Right atrium auricular region (tissue), 2 donors: ENCODE measurements around the gene METTL26. TPM values are rescaled to one million over a fixed set of nuclear protein-coding genes. Genes with fewer than 3 reads are reported as not detected.
A peak's percentile ranks its signal among the peaks of the same experiment; 100 is the strongest.

Experiments used
- DNase-seq: peaks from one replicate; pipeline ENCODE4 v3.0.0-alpha.2; 2019; ENCODE audit warnings: low spot score
- H3K27ac ChIP-seq, 2 donors: fragments of 200-600 bp; sonication (generic); 1 replicate in 1 of 2; 2 replicates in 1 of 2; pipeline ENCODE4 v1.5.1; 2016 to 2019
- H3K27me3 ChIP-seq, 2 donors: fragments of 200-600 bp; sonication (generic); one replicate each; pipeline versions ENCODE4 v1.5.1 to v1.6.0; 2017 to 2019
- H3K36me3 ChIP-seq: fragments of 200-600 bp; sonication (generic); one replicate; pipeline ENCODE4 v1.5.1; 2016
- H3K4me1 ChIP-seq, 2 donors: fragments of 200-600 bp; sonication (generic); one replicate each; pipeline versions ENCODE4 v1.5.1 to v1.6.0; 2017 to 2019
- H3K4me3 ChIP-seq, 2 donors: fragments of 200-600 bp; sonication (generic); 1 replicate in 1 of 2; 2 replicates in 1 of 2; pipeline ENCODE4 v1.5.1; 2017 to 2019; ENCODE audit warnings: mild to moderate bottlenecking in 1 of 2, moderate library complexity in 1 of 2
- H3K9me3 ChIP-seq, 2 donors: fragments of 200-600 bp; sonication (generic); one replicate each; pipeline ENCODE4 v1.5.1; 2019
- total RNA-seq, 2 donors: library from RNA; depleted of rRNA; stranded (reverse); fragments of >200 nt; gene quantifications; one replicate each; pipeline ENCODE4 v1.1.0, GENCODE V29; 2016
- TF ChIP-seq, protein P1 (sequence below), 2 donors: fragments of 200-600 bp; sonication (generic); IDR thresholded peaks; one replicate each; pipeline ENCODE4 v1.5.1; 2019; ENCODE audit warnings: antibody characterized with exemption in 2 of 2

The METTL26 gene
- 100 to 1,000 TPM; 103 to 137 TPM for total RNA-seq

DNA sequence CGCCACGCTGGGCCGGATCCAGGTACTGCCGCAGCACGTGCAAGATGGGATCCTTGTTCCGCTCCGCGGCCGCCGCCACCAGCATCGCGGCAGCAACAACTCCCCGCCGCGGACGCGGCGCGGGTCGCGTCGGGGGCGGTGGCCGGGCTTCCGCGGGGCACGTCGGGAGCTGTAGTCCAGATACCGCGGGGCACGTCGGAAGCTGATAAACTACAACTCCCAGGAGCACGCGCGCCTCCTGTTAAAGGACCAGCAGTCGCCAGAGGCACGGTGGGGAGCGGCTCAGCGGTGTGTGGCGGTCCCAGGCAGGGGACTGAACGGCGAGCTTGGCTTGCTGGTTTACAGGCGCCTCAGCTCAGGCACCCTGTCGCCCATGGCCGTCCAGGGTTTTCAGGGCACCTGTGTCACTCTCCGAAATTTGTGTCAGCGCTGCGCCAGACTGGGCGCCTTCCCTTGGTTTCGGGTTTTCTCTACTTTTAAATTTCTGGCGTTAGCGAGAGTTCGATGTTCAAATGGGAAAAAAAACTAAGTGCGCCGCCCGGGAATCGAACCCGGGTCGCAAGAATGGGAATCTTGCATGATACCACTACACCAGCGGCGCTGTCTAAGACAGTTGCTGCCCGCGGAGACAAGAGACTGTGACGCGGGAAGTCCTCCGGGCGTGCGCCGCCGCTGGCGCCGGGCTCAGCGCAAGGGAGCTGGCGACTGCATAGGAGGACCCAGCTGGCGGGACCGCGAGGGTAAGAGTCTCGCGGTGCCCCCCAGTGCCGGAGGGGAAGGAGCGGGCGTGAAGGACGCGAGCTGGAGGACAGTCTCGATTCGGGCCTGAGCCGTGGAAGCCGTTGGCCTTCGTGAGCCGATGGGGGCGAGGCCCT lies at the start of gene METTL26:
Gene METTL26 (minus strand): TSS at position 100 of the 875 bp plus-strand sequence. CDS start 15 bp downstream, at position 85.
- peak within 1 kb of the TSS; percentile 99 for H3K27ac ChIP-seq

DNA sequence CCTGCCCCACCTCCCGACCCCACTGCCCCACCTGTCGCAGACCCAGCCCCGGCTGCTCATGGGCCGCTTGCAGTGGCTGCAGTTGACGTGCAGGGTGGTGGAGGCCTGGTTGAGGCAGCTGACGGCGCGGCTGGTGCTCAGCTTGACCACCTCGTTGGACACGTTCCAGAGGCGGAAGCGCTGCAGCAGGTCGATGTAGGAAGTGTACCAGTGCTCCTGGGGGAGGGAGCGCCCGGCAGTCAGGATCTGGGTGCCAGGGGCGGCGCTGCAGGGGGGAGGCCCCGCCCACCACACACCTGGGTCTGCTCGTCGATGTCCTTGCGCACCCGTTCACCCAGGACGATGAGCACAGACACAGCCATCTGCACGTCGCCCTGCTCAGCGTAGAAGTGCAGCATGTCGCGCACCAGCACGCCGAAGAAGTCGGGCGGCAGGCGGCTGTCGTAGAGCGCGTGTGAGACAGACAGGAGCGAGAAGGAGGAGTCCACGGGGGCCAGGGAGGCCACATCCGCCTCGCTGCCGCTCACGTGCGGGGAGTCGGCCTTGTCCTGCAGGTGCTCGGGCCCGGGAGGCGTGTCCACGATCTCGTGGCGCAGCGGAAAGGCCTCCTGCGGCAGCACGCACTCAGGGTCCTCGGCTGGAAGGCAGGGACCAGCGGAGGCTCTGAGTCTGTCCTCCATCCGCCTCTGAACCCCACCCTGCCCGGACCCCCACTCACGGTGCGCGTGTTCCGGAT lies 49.0 kb upstream of the METTL26 start:
- no peak for DNase-seq
- Histone ChIP-seq H3K4me3 (peak overlapping the region in 1 of 2 donors; percentile 67), H3K27ac (no peak overlapping the region), H3K9me3 (no peaks in the 10 kb centered on the region), H3K4me1 (peaks cover 0 to 65% of the 10 kb centered on the region in 2 donors), H3K36me3 (peaks cover 29% of the 10 kb centered on the region), H3K27me3 (no peaks in the 10 kb centered on the region)
- TF ChIP-seq, protein P1, sequence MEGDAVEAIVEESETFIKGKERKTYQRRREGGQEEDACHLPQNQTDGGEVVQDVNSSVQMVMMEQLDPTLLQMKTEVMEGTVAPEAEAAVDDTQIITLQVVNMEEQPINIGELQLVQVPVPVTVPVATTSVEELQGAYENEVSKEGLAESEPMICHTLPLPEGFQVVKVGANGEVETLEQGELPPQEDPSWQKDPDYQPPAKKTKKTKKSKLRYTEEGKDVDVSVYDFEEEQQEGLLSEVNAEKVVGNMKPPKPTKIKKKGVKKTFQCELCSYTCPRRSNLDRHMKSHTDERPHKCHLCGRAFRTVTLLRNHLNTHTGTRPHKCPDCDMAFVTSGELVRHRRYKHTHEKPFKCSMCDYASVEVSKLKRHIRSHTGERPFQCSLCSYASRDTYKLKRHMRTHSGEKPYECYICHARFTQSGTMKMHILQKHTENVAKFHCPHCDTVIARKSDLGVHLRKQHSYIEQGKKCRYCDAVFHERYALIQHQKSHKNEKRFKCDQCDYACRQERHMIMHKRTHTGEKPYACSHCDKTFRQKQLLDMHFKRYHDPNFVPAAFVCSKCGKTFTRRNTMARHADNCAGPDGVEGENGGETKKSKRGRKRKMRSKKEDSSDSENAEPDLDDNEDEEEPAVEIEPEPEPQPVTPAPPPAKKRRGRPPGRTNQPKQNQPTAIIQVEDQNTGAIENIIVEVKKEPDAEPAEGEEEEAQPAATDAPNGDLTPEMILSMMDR (IDR thresholded peaks at IDR 0.05): no peak

More for the DNA sequence above, at the start of gene METTL26:
- Histone ChIP-seq H3K36me3 (peaks cover 6% of the 10 kb centered on the region), H3K4me1 (peaks cover 0 to 35% of the 10 kb centered on the region in 2 donors), H3K4me3 (peak within 1 kb of the TSS; percentile 82 to 85), H3K27me3 (no peaks in the 10 kb centered on the region), H3K9me3 (no peaks in the 10 kb centered on the region)
- TF ChIP-seq, protein P1 (IDR thresholded peaks at IDR 0.05): no peak
- peak; percentile 96 for DNase-seq

DNA sequence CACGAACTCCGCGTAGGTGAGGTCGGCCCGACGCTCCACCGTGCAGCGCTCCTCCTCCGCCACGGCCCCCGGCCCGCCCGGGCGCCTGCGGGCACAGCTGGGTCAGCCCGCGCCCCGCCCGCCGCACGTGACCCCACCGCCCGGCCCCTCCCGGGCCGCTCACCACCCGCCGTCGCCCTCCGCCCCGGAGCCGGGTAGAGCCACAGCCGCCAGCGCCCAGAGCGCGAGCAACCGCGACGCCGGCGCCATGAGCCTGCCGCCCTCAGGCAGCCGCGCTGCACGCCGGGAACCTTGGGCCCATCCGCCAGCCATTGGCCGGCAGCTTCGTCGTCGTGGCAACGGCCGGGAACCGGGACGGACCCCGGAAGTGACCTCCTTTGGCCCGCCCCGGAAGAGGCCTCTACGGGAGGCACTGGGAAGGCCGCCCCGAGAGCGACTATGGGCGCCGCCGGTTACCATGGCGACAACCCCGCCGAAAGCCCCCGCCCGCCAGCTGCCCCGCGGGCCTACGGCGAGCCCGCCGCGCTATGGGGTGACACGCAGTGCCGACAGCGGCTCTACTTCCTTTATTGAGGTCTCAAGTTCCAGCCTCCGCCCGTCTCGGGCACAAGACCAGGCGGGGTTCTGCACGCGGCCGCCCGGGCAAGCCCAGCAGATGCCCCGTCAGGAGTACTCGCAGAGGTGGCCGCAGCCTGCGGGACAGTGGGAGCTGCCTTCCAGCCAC lies 48.1 kb upstream of the METTL26 start, which contains the start of gene JMJD8:
Gene JMJD8 (minus strand): TSS at position 264 of the 724 bp plus-strand sequence. CDS start 15 bp downstream, at position 249.
- Histone ChIP-seq H3K27ac (peak within 1 kb of the TSS; percentile 66 to 80), H3K9me3 (no peaks in the 10 kb centered on the region), H3K4me3 (peak within 1 kb of the TSS; percentile 54 to 67), H3K4me1 (peaks cover 0 to 63% of the 10 kb centered on the region in 2 donors), H3K27me3 (no peaks in the 10 kb centered on the region), H3K36me3 (peaks cover 29% of the 10 kb centered on the region)
- peak; percentile 96 for DNase-seq
- TF ChIP-seq, protein P1 (IDR thresholded peaks at IDR 0.05): no peak

DNA sequence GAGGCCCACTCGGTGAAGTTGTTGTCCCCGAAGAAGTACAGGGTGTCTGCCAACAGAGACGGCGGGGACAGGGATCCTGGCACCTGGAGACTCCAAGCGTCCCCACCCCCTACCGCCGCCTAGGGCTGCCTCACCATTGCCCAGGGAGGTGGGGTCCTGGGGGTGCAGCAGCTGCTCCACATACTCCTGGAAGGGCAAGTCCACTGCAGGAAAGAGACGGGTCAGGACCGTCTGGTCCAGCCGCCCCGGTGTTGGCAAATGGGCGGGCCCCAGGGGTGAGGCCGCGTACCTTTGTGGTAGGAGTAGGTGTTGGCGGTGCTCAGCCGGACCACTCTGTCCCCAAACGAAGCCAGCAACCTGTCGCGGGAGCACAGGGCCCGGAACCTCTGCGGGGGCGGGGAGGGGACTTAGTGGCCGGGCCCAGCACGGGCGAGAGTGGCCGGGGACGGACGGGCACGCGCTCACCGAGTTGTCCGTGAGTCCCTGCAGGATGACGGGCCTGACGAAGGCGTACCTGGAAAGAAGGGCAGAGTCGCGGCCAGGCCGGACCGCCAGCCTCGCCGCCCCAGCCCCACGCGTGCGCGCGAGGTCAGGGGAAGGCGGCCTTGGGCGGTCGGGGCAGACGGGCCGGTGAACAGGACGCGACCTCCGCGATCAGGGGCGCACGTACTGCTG lies 47.4 kb upstream of the METTL26 start:
- Histone ChIP-seq H3K4me1 (peaks cover 0 to 60% of the 10 kb centered on the region in 2 donors), H3K36me3 (peaks cover 29% of the 10 kb centered on the region), H3K27me3 (no peaks in the 10 kb centered on the region), H3K27ac (peak overlapping the region; percentile 21 to 80), H3K9me3 (no peaks in the 10 kb centered on the region), H3K4me3 (peak overlapping the region; percentile 54 to 67)
- TF ChIP-seq, protein P1 (IDR thresholded peaks at IDR 0.05): no peak
- DNase-seq: no peak
